ENCODE measurements around the gene DNAI2. TPM values are rescaled to one million over a fixed set of nuclear protein-coding genes. Genes with fewer than 3 reads are reported as not detected.
A peak's percentile ranks its signal among the peaks of the same experiment; 100 is the strongest.

DNAI2 gene, protein sequence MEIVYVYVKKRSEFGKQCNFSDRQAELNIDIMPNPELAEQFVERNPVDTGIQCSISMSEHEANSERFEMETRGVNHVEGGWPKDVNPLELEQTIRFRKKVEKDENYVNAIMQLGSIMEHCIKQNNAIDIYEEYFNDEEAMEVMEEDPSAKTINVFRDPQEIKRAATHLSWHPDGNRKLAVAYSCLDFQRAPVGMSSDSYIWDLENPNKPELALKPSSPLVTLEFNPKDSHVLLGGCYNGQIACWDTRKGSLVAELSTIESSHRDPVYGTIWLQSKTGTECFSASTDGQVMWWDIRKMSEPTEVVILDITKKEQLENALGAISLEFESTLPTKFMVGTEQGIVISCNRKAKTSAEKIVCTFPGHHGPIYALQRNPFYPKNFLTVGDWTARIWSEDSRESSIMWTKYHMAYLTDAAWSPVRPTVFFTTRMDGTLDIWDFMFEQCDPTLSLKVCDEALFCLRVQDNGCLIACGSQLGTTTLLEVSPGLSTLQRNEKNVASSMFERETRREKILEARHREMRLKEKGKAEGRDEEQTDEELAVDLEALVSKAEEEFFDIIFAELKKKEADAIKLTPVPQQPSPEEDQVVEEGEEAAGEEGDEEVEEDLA
- total RNA-seq (2014; rRNA removed; shearing (Covaris generic)): not detected in 2 replicates
- polyA plus RNA-seq (2015; cell fraction: cytosol; rRNA removed): not detected in 2 replicates
- not detected in 2 replicates for polyA plus RNA-seq (2015; cell fraction: nucleus; rRNA removed)

DNA sequence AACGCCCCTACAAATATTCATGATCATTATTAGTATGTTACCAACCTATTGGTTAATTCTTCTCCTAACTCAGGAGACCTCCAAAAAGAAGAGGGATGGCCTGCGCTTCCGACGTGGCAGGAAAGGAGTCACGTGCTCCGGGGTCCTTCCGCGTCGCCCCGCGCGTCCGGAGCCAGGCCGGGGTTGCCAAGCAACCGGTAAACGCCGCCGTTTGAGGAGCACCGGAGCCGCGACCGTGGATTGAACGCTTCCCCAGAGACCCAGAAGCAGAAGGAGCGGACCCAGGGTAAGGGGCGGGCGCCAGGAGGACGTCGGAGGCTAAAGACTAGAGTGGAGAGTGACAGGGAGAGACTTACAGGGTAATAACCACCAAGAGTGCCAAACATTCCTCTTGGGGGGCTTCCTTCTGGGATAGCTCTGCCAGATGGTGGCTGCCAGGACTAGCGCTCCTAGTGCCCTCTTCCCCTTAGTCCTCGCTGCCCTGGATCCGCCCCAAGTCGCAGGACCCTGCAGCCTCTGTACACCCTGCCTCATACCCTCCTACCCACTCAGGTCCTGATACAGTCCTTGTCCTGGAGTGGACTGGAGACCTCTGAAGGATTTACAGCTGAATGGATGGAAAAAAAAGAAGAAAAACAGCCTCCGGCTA is at the start of gene DNAI2:
DNAI2 (plus strand) TSS at position 175 of the 649 bp plus-strand sequence. CDS start 7,584 bp downstream, outside the sequence.
- no peak for DNase-seq (ENCODE audit: low read depth)

DNA sequence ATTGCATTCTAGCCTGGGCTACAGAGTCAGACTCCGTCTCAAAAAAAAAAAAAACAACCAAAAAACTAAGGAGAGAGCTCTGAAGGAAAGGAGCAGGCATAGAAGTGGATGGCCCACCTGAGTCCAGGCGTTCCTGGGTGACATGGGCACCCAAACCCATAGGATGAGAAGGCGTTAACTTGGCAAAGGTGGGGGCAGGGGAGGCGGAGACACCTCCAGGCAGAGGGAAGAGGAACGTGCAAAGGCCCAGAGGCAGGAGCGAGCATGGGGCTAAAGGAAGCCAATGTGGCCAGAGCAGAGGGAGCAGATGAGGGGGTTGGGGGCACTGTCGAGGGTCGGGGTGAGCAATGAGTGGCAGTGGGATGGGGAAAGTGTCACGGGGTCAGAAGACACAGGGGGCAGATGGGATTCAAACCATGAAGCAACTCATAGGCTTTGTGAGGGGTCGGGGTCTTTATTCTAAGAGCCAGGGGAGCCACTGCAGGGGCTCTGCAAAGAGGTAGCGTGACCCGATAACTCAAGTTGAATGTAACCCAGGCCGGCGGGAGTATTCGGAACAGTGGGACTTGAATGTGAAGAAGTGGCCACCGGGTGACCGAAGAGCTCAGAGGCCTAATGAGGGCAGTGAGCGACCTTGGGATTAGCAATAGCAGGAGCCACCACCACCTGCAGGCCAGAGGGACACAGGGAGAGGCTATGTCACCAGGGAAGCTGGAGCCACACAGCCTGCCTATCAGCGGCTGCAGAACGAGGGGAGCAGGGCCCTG is 48.9 kb upstream of the DNAI2 start:
- no peak for DNase-seq (ENCODE audit: low read depth)

DNA sequence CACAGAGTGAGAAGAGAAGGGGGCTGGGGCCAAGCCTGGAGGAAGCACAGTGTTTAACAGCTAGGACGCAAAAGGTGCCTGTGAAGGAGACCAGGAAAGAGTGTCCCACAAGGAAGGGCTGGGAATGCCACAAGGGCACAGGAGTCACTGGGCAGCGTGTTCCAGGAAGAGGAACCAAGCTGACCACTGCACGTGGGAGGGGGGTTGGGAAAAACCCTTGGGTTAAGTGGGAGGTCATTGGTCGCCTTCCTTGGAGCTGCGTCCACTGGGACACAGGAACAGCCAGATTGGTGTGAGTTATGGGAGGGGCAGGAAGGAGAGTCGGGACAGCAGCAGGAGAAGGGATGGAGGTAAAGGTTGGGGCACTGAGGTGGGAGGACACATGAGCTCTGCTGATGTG is 47.8 kb upstream of the DNAI2 start:
- DNase-seq (ENCODE audit: low read depth): no peak

DNA sequence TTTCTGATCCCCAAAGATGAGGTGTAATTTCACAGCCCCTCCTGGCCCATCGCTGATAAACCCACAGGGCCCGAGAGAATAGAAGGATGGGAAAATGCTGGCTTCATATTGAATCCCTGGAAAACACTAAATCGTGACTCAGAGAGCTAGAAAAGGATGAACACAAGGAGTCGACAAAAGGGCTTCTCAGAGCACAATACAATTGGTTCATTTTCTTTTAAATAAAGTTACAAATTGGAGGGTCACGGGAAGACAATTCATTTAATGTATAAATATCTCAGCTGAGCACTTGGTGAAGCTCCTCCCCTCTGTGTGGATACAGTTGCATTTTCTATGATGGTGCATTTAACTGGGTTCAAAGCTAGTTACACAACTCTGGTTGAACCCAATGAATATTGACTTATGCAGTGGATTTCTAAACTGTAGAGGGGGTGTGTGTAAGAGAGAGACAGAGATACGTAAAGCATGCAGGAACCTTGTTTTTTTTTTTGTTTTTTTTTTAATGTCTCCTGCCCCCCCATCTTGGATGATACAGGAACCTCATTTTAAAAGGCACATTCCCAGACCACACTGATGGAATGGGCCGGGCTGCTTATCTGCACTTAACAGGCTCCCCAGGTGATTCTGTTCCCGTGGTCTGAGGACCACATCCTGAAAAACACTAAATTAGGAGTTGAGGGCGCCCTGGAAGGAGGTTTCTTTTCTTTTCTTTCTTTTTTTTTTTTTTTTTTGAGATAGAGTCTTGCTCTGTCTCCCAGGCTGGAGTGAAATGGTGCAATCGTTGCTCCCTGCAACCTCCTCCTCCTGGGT is 46.6 kb upstream of the DNAI2 start:
- no peak for DNase-seq (ENCODE audit: low read depth)

DNA sequence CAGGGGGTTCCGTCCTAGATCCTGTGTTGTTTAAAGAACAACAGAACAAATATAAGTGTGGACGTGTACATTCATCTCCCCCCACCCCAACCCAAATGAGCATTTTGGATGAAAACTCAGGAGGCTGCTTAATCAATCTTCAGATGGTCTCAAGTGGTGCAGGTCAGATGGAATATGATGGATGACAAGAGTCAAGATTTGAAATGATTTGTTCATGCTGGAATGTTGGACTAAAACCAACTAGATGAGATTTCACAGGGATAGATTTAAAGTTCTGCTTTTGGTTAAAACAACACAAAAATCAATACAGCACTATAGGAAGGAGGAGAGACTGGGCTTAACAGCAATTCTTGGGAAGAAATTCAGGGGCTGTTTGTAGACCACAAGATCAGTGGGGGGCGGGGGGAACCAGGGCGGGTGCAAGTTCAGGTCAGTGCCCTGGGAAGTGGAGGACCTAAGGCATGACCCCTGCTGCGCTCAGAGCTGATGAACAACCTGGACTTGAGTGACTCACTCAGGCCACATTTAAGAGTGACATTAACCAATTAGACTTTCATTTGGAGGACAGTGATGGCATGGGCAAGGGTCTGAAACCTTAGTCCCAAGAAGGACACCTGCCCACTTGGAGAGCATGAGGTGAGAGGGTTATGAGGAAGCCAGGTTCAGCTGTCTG is 45.6 kb upstream of the DNAI2 start:
- DNase-seq (ENCODE audit: low read depth): no peak

DNA sequence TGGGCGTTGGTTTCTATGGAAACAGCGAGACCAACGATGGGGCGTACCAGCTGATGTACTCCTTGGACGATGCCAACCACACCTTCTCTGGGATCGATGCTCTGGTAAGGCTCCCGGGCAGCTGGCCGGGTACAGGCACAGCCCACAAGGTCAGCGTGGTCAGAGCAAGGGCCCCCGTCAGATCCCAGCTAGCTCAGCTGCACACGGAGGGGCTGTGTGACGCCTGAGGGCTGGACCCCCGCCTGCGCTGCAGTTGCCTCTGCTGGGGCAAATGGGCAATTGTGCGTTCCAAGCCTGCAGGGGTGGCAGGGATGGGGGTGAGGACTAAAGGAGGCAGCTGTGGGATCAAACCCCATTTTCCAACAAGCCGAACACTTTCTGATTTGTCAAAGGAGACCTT is 43.1 kb upstream of the DNAI2 start:
- DNase-seq (ENCODE audit: low read depth): no peak

DNA sequence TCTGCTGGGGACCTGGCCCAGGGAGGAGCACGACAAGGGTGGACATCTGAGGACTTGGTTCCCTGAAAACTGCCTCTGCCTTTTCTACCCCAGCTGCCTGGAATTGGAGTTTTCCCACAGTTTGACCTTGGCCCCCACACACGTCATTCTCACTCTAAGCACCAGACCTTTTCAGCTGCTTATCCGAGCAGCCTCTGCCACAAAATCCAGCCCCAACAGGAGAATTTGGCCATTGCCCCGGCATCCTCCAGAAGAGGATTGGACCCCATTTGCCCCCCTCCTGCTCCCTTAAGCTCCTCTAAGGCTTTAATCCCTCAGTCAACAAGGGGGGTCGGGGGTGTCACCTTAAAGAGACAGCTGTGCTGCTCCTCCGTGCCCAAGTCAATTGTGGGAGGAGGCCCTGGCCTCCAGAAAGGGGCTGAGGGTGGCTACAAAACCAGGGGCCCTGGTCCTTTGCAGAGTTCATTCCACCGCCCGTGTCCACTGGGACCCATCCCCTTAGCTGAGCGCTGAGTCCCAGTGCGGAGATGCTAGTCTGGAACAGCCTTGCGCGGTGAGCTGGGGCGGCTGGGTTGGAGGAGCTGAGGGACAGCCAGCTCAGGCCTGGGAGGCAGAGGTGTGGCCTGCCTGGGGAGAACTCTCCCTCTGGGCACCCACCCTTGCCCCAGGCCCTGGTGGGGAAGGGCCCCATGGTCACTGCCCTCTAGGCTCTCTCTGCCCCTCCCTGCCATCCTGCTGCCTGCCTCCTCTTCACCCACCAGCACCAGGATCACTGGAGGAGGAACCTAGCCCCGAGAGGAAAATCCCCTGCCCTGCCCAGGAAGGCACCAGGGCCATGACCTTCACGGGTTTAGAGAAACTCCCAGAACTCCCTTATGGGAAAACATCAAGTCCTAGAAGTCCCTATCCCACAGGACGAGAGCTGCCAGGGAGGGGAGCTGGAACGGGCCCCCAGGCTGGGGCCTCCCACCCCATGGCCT is 41.8 kb upstream of the DNAI2 start:
- DNase-seq (ENCODE audit: low read depth): no peak

DNA sequence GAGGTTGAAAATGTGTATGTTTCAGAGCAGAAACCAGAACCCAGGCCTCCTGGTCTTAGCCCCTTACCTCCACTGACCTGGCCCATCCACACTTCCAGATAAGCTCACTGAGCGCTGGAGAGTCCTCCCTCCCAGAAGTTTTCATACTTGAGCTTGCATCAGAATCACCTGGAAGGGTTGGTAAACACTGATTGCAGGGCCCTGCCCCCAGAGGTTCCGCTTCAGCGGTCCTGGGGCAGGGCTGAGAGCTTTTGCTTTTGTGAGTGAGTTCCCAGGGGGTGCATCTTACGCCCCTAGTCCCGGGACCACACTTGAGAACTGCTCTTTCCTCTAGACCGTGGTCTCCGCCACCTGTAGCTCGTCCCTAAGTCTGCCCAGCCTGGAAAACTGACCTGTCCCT is 40.1 kb upstream of the DNAI2 start:
- no peak for DNase-seq (ENCODE audit: low read depth)

DNA sequence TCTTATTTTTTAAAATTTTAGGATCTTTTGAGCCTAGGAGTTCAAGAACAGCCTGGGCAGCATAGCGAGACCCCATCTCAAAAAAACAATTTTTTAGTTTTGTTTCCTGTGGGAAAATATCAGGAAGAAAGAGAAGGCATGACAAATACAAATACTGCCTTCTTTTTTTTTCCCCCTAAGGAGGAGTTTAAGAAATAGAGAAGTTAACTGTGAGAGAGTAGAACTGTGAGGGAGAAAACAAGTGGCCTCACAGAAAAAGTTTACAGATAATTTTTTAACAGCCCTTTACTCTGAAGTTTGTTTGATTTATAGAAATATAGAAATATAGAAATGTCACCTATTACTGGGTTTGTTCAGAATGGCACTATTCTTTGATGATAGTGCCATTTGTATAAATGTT is 39.5 kb upstream of the DNAI2 start:
- no peak for DNase-seq (ENCODE audit: low read depth)

DNA sequence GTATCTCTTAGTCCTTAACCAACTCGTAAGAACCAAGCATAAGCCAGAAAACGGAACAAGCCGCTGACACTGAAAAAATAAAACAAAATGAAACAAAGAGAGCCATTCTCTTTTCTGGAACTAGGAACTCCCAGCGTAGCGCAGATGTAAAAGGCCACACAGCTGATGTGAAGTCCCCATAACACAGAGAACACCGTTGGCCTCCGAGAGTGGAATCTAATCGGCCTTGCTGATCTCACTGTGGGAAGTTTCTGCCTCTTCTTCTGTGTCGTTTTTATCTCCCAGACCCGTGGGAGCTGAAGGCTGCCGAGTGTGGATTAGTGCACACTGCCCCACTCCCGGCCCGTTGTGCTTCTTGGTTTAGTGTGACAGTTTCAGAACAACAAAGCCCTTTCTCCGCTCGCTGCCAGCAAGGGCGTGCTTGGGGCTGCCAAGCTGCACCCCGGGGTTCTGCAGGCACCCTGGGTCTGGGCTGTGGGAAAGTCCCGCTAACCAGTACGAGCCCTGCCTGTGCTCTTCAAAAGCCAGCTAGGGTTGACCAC is 38.9 kb upstream of the DNAI2 start:
- DNase-seq (ENCODE audit: low read depth): no peak

DNA sequence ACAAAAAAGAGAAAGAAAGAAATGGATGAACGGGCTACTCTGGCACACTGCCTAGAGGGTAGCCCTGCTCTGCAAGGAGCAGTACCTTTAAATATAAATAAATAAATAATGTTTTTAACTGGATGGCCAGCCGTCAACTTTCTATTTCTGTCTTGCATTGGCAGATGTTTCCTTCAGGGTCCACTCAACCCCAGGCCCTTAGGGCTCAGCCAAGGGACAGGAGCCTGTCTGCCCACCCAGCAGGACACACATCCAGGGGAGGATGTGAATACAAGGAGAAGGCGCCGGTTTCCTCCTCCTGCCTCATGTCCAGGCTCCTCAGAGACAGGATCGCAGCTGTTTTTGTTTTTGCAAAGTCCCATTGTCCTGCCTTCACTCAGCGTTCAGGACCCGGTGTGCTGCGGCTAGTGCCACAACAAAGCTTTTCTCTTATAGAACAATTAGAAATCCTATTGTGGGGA is 38.1 kb upstream of the DNAI2 start:
- DNase-seq (ENCODE audit: low read depth): no peak

DNA sequence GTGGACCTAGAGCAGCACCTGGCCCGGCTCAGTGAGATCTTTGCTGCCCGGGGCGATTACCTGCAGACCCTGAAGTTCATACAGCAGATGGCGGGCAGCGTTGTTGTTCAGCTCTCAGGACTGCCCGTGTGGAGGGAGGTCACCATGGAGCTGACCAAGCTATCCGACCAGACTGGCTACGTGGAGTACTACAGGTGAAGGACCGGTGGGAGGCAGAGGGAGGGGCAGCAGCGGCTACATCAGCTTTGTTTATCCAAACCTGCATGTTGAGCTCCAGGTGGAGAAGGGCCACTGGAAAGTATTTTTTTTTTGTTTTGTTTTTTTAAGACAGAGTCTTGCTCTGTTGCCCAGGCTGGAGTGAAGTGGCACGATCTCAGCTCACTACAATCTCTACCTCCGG is 36.7 kb upstream of the DNAI2 start:
- DNase-seq (ENCODE audit: low read depth): no peak

DNA sequence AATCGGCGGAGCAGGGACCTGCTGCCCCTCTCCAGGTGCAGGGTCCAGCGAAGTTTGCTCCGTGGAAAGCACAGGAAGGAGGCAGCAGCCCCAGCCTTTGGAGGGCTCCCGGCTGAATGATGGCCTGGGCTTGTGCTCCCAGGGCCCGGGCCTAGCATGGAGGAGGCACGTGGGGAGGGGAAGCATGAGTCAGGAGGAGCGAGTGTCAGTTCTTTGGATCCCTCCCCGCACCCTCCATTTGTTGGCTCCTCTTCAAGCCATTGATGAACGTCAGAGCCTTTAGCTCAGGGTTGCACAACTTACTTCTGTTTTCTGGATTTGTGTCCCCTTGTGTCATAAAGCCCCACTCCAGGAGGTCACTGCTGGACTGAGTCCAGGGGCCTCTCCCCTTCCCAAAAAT is 34.9 kb upstream of the DNAI2 start:
- peak; percentile 19 for DNase-seq (ENCODE audit: low read depth)

DNA sequence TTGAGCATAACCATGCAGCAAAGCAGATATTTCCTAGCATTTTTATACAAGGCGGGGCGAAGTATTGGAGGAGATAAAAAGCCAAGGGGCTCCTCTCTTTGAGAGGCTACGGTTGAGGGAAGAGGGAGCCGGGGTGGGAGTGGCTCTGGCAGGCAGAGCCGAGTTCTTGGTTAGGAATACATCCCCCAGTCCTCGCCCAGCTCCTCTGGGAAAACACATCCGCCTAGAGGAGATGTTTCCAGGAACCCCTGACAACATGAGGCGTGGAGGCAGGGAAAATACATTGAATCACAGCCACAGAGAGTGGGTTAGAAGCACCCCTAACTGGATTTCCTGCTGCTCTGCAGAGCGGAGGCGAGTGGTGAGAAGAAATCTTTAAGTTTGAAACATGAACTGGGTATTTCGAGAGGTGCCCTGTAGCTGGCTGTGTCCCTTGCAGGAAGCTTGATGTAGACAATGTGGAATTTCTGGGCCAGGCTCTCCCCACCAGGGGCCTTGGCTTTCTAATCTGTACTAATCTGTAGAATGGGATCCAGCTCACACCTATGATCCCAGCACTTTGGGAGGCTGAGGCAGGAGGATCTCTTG is 33.3 kb upstream of the DNAI2 start:
- no peak for DNase-seq (ENCODE audit: low read depth)

DNA sequence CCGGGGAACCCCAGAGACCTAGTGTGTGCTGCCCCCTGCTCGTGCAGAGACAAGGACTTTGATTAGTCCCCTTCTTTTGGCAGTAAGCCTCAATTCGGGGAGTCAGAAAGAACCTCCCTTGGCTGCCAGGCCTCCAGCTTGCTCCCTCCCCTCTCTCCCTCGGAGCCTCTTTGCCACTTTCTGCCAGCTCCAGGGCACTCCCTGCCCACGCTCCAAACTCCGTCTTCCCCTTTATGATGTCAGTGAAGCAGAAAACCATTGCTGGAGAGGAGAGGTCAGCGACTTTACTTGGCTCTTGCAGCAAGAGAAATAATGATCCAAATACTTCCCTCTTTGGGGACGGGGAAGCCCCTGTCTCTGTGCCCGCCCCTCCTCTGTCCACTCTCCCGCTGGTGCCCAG is 32.6 kb upstream of the DNAI2 start:
- DNase-seq (ENCODE audit: low read depth): no peak

DNA sequence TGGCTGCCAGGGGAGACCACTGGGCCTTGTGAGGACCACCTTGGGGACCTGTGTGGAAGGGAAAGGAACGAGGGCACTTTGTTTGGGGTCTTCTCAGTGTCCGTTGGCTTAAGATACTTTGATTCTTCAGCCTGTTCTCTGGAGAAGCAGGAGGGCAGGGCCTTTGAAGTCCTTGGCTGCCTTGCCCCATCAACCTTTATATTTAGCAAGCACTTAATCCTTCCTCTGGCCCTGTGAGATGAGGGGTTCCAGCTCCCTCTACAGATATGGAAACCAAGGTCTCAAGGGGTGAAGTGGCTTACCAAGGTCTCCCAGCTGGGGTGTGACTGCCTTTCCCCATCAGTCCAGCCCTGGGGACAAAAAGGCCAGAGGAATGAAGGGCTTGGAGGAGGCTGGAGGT is 32.2 kb upstream of the DNAI2 start:
- DNase-seq (ENCODE audit: low read depth): no peak

DNA sequence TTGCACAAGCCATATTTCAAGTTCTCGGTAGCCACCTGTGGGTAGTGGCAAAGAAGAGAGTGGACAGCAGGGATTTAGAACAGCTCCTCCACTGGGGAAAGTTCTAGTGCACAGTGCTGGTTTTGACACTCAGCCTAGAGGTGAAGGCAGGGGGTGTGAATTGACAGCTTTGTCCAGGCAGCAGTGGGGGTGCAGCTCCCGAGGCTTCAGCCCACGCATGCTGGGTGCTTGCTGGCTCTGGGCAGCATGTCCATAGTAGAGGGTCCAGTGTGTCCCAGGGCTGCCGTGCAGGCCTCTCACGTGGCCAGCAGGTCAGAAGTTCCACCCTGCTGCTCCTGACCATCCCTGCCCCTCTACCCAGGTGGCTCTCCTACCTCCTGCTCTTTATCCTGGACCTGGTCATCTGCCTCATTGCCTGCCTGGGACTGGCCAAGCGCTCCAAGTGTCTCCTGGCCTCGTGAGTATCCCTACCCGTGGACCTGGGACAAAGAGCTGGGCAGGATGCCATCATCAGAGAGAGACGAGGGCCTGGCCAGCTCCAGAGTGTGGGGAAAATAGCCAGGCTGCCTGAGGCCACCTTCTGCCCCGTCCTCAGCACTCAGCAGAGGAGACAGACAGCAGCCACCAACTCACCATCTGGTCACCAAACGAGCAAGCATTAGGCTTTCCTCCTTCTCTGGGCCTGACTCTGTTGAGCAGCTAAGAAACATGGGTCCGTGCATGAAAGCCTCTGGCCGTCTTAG is 30.9 kb upstream of the DNAI2 start:
- DNase-seq (ENCODE audit: low read depth): no peak

Measured in HT1080 (cell line).